Measurements from ENCODE around the gene SETD2. TPM values are rescaled to one million over a fixed set of nuclear protein-coding genes. Genes with fewer than 3 reads are reported as not detected.

Gene SETD2
- total RNA-seq, 4 donors from 2014 or later, result 54.3 to 113 (median 67.9) TPM

DNA sequence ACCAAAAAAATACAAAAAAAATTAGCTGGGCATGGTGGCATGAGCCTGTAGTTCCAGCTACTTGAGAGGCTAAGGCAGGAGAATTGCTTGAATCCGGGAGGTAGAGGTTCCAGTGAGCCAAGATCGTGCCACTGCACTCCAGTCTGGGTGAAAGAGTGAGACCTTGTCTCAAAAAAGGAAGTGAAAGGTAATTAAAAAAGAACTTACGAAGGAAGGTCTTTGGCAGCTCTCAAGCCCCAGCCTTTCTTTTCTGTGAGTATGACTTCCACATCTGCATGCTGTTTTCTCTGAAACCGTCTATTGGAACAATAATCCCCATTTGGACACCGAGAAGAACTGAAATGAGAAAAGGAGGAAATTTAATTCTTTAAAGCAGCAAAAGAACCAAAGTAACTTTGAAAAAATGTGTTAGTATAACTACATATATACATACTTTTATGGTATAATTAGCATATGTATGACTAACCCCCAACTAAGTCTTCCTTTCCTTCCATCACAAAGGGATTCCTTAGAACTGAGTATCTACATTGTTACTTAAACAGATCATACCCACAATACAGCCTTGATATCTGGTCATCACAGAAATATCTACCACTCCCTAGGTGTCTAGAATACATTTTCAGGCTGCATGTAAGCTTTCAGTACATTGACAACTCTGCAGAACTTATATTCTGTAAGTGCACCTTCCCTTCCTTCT is 50.1 kb downstream of the SETD2 start:
- peaks cover 0 to 63% (median 21%) of the 10 kb centered on the region in 4 donors for H3K36me3 ChIP-seq
- no peak overlapping the region for H3K4me3 ChIP-seq
- in situ Hi-C loops (cut with MboI; ENCODE audit: low pct_ligation_motif_present in 1 of 4, low pct_unique_long_range_greater_than_20kb in 1 of 4, low sequenced_read_pairs in 3 of 4) (no loop called here), intact Hi-C loops (cut with DNase I; ENCODE audit: low total_unique reads) (no loop called here)
- no peak overlapping the region for H3K27ac ChIP-seq
- no peak for DNase-seq
- H3K4me1 ChIP-seq, result no peaks in the 10 kb centered on the region
- H3K9me3 ChIP-seq, result no peaks in the 10 kb centered on the region
- TF ChIP-seq POLR2AphosphoS5 (IDR thresholded peaks at IDR 0.05), result no peak
- no peaks in the 10 kb centered on the region for H3K27me3 ChIP-seq
- WGBS, 2 donors (ENCODE audit: low coverage in 1 of 2), result 70 to 89% methylated on average over 5 of the region's 5 CpGs

DNA sequence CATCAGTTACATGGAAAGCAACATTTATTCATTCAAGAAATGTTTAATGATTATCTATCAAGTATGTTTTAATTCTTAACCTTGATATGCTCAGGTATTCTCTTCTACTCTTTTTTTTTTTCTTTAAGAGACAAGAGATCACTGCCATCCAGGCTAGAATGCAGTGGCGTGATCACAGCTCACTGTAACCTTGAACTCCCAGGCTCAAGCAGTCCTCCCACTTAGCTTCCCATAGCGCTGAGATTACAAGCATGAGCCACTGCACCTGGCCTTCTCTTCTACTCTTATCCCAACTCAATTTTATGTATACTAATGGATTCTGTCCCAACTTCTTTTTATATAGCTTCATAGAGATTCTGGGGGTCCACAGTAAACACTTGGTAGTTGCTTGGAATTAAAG is 50.9 kb downstream of the SETD2 start:
- no peaks in the 10 kb centered on the region for H3K9me3 ChIP-seq
- peaks cover 0 to 67% (median 23%) of the 10 kb centered on the region in 4 donors for H3K36me3 ChIP-seq
- H3K27me3 ChIP-seq, result no peaks in the 10 kb centered on the region
- intact Hi-C loops (cut with DNase I; ENCODE audit: low total_unique reads) (no loop called here), in situ Hi-C loops (cut with MboI; ENCODE audit: low pct_ligation_motif_present in 1 of 4, low pct_unique_long_range_greater_than_20kb in 1 of 4, low sequenced_read_pairs in 3 of 4) (no loop called here)
- 98 to 100% methylated on average over 1 to 2 of the region's 2 CpGs for WGBS, 2 donors (ENCODE audit: low coverage in 1 of 2)
- no peak overlapping the region for H3K4me3 ChIP-seq
- no peak for DNase-seq
- no peak overlapping the region for H3K27ac ChIP-seq
- H3K4me1 ChIP-seq, result no peaks in the 10 kb centered on the region
- TF ChIP-seq, protein P1, sequence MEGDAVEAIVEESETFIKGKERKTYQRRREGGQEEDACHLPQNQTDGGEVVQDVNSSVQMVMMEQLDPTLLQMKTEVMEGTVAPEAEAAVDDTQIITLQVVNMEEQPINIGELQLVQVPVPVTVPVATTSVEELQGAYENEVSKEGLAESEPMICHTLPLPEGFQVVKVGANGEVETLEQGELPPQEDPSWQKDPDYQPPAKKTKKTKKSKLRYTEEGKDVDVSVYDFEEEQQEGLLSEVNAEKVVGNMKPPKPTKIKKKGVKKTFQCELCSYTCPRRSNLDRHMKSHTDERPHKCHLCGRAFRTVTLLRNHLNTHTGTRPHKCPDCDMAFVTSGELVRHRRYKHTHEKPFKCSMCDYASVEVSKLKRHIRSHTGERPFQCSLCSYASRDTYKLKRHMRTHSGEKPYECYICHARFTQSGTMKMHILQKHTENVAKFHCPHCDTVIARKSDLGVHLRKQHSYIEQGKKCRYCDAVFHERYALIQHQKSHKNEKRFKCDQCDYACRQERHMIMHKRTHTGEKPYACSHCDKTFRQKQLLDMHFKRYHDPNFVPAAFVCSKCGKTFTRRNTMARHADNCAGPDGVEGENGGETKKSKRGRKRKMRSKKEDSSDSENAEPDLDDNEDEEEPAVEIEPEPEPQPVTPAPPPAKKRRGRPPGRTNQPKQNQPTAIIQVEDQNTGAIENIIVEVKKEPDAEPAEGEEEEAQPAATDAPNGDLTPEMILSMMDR (IDR thresholded peaks at IDR 0.05), result no peak
- no peak for TF ChIP-seq POLR2AphosphoS5 (IDR thresholded peaks at IDR 0.05)

DNA sequence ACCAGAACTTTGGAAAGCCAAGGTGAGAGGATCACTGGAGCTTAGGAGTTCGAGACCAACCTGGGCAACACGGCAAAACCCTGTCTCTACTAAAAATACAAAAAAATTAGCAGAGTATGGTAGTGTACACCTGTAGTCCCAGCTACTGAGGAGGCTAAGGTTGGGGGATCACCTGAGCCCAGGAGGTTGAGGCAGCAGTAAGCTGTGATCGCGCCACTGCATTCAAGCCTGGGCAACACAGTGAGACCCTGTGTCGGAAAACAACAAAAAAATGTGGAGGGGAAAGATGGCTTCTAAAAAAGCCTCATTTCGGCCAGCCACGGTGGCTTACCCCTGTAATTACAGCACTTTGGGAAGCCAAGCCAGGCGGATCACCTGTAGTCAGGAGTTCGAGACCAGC is 54.5 kb downstream of the SETD2 start:
- intact Hi-C loops (cut with DNase I; ENCODE audit: low total_unique reads) (no loop called here), in situ Hi-C loops (cut with MboI; ENCODE audit: low pct_ligation_motif_present in 1 of 4, low pct_unique_long_range_greater_than_20kb in 1 of 4, low sequenced_read_pairs in 3 of 4) (no loop called here)
- H3K4me3 ChIP-seq, result no peak overlapping the region
- H3K4me1 ChIP-seq, result no peaks in the 10 kb centered on the region
- no peaks in the 10 kb centered on the region for H3K9me3 ChIP-seq
- no peaks in the 10 kb centered on the region for H3K27me3 ChIP-seq
- H3K36me3 ChIP-seq, result peaks cover 0 to 74% (median 18%) of the 10 kb centered on the region in 4 donors
- no peak overlapping the region for H3K27ac ChIP-seq
- 95% methylated on average over 8 to 9 of the region's 9 CpGs for WGBS, 2 donors (ENCODE audit: low coverage in 1 of 2)
- TF ChIP-seq POLR2A (IDR thresholded peaks at IDR 0.05), result no peak
- no peak for TF ChIP-seq EP300 (IDR thresholded peaks at IDR 0.05; ENCODE audit: low read depth)
- DNase-seq, result no peak

DNA sequence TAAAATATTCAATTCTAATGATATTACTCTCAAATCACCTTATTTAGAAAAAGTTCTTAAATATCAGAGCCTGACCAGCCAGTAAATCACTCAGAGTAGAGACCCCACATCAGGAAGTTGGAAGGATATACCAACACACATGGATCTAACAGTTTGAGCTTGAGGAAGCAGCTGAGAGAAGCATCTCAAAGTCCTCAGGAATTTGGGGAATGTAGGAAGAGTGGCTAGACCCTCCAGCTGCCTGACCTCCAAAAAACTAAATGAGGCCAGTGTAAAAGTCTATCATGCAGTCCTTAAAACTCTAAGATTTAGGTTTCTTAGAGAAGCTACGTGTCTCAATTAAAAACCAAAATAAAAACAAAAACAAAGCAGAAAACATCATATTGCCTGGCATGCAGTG is 55.4 kb downstream of the SETD2 start:
- Histone ChIP-seq H3K4me3 (no peak overlapping the region), H3K27me3 (no peaks in the 10 kb centered on the region), H3K36me3 (peaks cover 0 to 68% (median 16%) of the 10 kb centered on the region in 4 donors), H3K27ac (no peak overlapping the region), H3K9me3 (no peaks in the 10 kb centered on the region), H3K4me1 (no peaks in the 10 kb centered on the region)
- no peak for DNase-seq
- 75 to 78% methylated on average over 1 of the region's 1 CpG for WGBS, 2 donors (ENCODE audit: low coverage in 1 of 2)
- in situ Hi-C loops (cut with MboI; ENCODE audit: low pct_ligation_motif_present in 1 of 4, low pct_unique_long_range_greater_than_20kb in 1 of 4, low sequenced_read_pairs in 3 of 4), result no loop called here
- TF ChIP-seq POLR2A (IDR thresholded peaks at IDR 0.05), result no peak
- TF ChIP-seq, protein P1 (IDR thresholded peaks at IDR 0.05), result no peak
- TF ChIP-seq POLR2AphosphoS5 (IDR thresholded peaks at IDR 0.05), result no peak
- no peak for TF ChIP-seq EP300 (IDR thresholded peaks at IDR 0.05; ENCODE audit: low read depth)
- intact Hi-C loops (cut with DNase I; ENCODE audit: low total_unique reads), result no loop called here

DNA sequence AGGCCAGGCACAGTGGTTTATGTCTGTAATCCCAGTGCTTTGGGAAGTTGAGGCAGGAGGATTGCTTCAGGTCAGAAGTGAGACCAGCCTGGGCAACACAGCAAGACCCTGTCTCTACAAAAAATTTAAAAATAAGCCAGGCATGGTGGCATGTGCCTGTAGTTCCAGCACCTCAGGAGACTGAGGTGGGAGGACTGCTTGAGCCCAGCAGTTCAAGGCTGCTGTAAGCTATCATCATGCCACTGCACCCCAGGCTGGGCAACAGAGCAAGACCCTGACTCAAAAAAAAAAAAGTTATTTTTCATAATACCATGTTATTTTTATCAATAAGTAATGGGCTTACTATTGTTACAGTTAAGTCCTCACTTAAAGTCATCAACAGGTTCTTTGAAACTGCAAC is 59.7 kb downstream of the SETD2 start:
- Histone ChIP-seq H3K4me1 (peaks cover 0 to 5% (median 2%) of the 10 kb centered on the region in 4 donors), H3K4me3 (no peak overlapping the region), H3K36me3 (peaks cover 0 to 54% (median 7%) of the 10 kb centered on the region in 4 donors), H3K27me3 (no peaks in the 10 kb centered on the region), H3K27ac (no peak overlapping the region), H3K9me3 (no peaks in the 10 kb centered on the region)
- TF ChIP-seq POLR2A (IDR thresholded peaks at IDR 0.05) (no peak), POLR2AphosphoS5 (IDR thresholded peaks at IDR 0.05) (no peak), EP300 (IDR thresholded peaks at IDR 0.05; ENCODE audit: low read depth) (no peak)
- TF ChIP-seq, protein P1 (IDR thresholded peaks at IDR 0.05), result no peak
- intact Hi-C loops (cut with DNase I; ENCODE audit: low total_unique reads) (no loop called here), in situ Hi-C loops (cut with MboI; ENCODE audit: low pct_ligation_motif_present in 1 of 4, low pct_unique_long_range_greater_than_20kb in 1 of 4, low sequenced_read_pairs in 3 of 4) (no loop called here)
- DNase-seq, result no peak

Data from transverse colon (tissue), 4 donors.